HCEC 1CT (cell line): ENCODE measurements around the gene MAP3K15.
A peak's percentile ranks its signal among the peaks of the same experiment; 100 is the strongest.

ENCODE experiments used
- DNase-seq: peaks from one replicate; pipeline ENCODE4 v3.0.0-alpha.2; 2017

The MAP3K15 gene, protein sequence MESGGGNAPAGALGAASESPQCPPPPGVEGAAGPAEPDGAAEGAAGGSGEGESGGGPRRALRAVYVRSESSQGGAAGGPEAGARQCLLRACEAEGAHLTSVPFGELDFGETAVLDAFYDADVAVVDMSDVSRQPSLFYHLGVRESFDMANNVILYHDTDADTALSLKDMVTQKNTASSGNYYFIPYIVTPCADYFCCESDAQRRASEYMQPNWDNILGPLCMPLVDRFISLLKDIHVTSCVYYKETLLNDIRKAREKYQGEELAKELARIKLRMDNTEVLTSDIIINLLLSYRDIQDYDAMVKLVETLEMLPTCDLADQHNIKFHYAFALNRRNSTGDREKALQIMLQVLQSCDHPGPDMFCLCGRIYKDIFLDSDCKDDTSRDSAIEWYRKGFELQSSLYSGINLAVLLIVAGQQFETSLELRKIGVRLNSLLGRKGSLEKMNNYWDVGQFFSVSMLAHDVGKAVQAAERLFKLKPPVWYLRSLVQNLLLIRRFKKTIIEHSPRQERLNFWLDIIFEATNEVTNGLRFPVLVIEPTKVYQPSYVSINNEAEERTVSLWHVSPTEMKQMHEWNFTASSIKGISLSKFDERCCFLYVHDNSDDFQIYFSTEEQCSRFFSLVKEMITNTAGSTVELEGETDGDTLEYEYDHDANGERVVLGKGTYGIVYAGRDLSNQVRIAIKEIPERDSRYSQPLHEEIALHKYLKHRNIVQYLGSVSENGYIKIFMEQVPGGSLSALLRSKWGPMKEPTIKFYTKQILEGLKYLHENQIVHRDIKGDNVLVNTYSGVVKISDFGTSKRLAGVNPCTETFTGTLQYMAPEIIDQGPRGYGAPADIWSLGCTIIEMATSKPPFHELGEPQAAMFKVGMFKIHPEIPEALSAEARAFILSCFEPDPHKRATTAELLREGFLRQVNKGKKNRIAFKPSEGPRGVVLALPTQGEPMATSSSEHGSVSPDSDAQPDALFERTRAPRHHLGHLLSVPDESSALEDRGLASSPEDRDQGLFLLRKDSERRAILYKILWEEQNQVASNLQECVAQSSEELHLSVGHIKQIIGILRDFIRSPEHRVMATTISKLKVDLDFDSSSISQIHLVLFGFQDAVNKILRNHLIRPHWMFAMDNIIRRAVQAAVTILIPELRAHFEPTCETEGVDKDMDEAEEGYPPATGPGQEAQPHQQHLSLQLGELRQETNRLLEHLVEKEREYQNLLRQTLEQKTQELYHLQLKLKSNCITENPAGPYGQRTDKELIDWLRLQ (N-terminal part only)

DNA sequence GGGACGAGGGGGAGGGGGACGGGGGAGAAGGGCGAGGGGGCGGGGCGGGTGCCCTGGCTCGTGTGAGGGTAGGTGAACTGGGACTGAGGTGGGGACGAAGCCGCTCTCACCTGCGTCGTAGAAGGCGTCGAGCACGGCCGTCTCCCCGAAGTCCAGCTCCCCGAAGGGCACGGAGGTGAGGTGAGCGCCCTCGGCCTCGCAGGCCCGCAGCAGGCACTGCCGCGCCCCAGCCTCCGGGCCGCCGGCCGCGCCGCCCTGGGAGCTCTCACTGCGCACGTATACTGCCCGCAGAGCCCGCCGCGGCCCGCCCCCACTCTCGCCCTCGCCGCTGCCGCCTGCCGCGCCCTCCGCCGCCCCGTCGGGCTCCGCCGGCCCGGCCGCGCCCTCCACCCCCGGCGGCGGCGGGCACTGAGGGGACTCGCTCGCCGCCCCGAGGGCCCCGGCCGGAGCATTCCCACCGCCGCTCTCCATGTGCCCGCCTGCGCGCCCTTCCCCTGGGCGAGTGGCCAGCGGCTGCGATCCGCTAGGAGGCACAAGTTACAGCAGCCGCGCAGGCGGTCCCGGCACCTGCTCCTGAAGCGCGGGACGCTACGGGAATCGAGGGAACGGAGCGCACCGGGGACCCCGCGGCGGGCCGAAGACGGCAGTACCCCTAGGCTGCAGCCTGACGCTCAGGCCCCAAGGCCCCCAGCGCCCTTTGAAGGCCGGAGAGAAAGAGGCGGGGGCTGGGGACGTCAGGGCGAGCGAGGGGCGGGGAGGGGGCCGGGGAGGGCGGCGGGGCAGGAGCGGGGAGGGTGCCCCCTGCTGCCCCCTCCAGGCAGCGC is at the start of gene MAP3K15:
Gene MAP3K15 (minus strand): TSS at position 718 of the 824 bp plus-strand sequence. CDS start 247 bp downstream, at position 471.
- DNase-seq = peak; percentile 1

DNA sequence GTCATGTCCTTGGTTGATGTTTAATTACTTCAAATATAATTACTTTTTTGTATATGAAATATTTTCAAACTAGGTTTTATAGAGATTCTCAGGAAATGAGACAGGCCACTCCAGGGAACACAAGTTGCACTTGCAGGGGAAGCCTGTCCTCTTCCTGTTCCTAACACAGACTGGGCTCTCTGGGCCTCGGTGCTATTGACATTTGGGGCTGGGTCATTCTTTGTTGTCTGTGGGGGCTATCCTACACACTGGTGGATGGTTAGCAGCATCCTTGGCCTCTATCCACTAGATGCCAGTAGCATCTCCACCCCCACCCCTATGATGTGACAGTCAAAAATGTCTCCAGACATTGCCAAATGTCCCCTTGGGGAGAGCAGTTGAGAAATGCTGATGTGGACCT is 49.3 kb upstream of the MAP3K15 start:
- DNase-seq = no peak

DNA sequence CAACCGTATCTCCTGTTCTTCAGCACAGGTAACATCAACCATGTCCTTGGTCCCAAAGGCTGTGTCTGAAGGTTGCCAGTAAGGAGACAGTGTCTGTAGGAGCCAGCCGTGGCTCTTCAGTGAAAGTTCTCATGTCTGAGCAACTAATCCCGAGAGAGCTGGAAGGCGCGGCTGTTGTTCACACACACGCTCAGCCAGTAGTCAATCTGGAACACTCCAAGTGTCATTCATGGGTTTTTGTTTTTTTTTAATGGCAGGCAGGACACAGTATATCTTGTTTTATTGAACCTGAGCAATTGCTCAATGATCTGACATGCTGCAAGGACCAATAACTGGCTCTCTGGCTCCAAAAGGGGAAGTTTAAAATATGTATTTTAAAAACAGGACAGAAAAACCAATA is 48.4 kb upstream of the MAP3K15 start:
- DNase-seq = no peak

DNA sequence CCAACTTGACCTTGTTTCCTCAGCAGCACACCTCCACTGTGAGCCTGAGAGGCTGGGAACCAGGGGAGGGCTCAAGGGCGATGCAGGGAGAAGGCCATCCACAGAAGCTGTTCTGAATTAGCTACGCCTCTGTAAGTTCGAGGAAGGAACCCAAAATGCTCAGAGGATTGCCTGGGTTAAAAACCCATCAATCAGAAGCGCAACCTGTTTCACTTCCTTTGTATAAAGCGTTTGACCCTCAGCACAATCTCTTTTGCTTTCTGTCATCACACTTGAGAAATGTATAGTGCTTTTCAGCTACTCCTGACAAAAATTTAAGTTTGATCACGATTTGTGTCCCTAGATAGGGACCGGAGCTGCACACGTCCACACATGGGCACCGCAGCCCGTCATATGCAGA is 48.0 kb upstream of the MAP3K15 start:
- no peak for DNase-seq

DNA sequence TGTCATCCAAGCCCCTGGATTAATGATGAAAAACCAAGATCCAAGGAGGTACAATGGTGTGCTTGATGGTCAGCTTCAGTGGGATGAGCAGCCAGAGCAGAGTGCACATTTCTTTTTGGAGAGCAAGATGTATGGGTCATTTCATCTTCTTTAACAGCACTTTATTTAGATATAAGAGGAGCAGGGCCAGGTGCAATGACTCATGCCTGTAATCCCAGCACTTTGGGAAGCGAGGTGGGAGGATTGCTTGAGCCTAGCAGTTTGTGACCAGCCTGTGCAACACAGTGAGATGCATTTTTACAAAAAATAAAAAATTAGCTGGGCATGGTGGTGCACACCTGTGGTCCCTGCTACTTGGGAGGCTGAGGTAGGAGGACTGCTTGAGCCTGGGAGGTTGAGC is 45.3 kb upstream of the MAP3K15 start:
- no peak for DNase-seq

DNA sequence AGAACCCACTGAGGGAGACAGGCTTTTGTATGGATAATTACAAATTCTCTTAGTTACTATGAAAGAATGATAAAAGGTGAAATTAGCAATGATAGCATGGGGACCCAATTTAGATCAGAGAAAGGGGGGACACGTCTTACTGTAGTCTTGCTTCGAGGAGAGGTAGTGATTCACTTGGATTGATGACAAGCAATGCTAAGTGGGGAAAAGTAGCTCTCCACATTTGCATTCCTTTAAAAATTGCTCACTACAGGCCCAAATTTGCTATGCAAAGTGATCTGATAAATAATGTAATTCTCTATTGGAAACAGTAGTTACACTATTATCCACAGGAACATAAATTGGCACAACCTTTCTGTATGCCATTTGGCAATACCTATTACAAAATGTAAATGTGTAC is 42.5 kb upstream of the MAP3K15 start:
- DNase-seq = no peak

DNA sequence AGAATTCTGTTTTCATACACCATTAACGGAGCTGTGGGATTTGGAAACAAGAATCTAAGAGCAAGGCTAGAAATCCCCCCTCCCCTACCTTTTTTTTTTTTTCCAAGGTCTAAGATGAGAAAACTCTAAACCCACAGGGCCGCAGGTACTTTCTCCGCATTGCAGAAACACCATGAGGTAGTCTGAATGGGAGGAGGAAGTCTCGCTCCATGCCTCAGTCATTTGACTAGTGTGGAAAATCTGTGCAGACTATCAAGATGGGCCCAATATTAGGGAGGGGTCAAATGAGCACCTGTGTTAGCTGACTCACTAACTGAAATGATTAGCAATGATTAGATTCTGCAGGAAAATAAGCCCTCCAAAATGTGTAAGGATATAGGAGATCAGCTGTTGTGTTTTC is 40.9 kb upstream of the MAP3K15 start:
- DNase-seq = no peak

DNA sequence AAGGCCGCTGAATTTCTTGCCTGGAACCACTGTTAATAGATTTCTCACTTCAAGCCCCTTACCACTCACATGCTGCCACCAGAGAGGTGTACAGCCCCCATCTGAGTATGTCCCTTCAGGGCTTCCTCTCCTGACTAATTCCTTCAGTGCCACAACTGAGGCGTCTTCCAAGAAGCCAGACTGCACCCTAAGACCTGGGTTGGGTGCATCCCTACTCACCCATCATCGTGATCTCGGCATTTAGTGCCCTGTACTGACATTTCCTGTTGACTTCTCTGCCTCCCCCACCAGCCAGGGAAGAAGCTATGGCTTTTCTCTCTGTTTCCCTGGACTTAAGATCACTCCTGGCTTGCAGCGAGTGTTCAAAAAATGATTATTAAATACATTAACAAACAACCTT is 40.4 kb upstream of the MAP3K15 start:
- DNase-seq = no peak

DNA sequence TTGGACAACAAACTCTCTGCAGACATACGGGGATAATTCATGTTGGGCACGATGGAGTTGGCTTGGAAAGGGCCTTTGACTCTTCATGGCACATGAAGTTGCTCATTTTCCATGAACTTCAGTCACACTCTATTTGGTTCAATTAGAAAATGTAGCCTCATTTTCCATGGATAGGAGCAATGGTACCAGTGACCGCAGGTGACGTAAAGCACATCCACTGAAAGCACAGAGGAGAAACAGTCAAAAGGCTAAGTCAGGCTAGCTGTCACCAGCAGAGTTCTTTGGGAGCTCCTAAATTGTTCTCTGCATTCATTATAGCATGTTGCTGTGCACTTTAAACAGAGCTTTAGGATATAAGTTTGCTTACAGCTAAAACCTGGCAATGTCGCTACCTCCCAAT is 39.9 kb upstream of the MAP3K15 start:
- DNase-seq = no peak

DNA sequence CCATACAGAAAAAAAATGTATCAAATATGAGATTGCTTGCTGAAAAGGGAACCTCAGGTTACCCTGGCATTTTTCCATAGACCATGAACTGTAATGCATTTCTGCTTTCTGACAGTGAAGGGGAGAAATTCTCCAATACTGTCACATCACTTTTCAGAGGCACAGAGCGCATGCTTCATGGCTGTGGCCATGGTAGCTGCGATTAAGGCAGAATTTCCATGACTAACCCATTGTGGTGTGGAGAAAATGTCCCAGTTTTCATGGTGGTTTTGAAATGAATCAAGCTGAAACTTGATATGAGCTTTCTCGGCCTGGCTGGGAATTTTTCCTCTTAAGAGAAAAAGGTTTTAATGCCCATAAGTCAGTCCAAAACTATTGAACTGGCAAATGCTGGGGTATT is 39.5 kb upstream of the MAP3K15 start:
- DNase-seq = peak; percentile 38

DNA sequence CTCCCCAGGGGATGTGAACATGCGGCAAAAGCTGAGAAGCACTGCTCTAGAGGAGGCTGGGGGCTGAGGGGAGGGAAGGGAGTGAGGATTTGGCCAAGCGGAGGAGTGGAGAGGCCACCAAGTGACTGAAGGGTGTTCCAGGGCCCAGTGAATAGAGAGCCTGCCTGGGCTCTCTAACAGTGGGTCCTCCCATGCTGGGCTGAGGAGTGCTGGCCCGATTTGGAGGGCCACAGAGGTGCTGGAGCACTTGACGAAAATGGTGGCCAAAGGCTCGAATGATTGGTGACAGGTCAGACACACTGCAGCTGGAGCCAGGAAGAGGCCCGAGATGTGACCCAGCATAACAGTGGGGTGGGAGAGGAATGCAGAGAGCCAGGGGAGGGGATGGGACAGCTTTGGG is 37.5 kb upstream of the MAP3K15 start:
- DNase-seq = no peak

DNA sequence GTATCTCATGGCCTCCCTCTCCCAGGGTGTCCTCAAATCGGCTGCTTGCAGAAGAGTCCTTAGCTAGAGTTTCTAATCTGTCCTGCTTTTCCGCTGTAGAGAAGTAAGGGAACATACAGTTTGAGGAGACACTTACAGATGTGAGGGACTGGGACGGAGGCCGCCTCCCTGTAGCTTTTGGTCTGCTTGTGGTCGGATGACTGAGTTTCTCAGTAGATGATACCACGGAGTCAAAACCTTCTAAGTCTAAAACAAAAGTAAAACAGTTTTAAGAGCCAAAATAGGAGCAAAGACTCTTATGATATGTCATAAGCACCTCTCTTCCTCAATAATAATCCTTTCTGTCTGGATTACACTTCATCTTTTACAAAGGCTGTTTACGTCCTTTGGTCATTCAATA is 34.5 kb upstream of the MAP3K15 start:
- DNase-seq = no peak

DNA sequence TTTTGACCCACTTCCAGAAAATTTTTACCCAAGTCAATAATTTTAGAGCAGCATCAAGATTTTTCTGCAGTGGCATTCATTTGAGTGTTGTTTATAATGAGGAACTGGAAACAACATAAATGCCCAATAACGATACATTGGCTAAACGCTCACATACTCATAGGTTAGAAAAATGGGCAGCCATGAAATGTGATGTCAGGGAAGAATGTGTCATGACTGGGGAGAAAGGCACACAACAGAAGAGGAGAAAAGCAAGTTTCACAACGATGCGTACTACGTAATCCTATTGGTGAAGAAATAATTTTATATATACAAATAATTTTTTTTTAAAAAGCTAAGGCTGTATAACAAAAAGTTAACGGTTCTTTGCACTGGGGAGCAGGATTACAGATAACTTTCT is 33.6 kb upstream of the MAP3K15 start:
- no peak for DNase-seq

DNA sequence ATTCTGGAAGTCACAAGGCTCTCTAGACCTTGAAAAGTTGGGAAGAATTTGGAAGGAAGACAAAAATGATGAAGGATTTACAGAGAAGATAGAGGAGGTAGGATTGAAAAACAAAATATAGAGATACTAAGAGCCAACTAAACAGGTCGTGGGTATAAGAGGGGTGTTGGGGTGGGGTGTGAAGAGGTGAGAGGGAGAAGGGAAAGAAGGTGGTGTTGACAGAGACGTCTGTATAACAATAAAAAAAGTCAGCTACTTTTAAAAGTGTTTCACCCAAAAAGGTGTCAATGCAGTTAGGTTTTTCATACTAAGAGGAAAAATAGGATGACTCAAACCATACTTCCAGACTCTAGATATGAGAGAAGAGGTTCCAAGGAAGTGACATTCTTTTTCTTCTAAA is 33.0 kb upstream of the MAP3K15 start:
- DNase-seq = no peak

DNA sequence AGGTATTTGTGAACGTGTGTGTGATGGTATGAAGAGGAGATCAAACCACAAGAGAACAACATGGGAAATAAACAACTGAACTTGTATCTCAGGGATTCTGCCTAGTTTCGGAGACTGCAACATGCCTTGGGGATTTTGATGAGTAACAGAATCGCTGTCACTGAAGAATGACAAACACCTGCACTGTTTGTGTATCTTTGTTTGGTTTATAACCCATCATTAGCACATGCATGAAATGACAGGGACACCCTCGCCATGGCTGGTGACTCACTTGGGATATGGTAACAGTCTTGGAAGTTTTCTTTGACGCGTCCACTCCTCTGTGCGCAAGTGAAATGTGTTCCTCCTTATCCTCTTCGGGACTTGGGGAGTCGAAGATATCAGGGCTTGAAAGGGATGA is 30.3 kb upstream of the MAP3K15 start:
- no peak for DNase-seq

DNA sequence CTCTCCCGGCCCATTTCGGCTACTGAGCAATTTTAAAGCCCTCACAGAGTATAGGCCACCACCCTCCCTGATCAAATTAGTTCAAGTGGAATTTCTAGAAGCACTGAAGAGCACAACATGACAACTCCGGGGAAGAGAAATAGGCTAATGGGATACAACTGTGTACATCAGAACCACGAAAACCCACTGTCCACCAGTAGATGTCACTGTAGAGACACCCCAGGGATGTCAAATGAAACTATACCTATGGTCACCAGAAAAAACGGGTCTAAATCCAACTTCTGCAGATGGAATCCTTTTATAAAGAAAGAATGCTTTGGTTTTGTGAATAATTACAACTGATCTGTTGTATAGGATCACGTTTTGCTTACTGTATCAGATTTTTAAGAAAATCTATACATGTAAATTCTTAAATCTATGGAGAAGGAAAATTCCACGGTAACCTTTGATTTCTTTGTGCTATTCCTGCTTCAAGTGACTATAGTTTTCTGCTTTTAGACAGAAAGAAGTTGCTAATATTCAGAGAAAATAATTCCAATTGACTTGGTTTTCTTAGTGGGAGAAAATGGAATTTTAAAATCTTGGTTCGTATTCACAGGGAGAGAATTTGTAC is 29.5 kb upstream of the MAP3K15 start:
- DNase-seq = peak; percentile 3

DNA sequence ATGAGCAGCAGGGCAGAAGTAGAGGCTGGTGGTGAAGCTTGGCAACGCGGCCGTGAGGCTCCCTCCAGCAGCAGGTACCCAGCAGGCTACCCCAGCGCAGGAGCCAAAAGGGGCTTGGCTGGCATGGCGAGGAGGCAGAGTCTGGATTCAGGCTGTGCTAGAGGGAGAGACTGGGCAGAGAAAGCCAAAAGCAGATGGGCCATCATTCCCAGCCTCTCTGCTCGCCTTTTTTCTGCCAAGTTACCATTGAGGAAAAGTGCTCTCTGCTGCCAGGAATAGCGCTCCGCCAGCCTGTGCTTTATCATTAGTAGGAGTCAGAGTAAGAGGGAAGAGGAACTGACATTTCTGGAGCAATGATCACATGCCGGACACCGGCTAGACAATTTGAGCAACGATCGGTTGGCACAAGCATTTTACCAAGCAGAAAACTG is 28.7 kb upstream of the MAP3K15 start:
- DNase-seq = no peak

DNA sequence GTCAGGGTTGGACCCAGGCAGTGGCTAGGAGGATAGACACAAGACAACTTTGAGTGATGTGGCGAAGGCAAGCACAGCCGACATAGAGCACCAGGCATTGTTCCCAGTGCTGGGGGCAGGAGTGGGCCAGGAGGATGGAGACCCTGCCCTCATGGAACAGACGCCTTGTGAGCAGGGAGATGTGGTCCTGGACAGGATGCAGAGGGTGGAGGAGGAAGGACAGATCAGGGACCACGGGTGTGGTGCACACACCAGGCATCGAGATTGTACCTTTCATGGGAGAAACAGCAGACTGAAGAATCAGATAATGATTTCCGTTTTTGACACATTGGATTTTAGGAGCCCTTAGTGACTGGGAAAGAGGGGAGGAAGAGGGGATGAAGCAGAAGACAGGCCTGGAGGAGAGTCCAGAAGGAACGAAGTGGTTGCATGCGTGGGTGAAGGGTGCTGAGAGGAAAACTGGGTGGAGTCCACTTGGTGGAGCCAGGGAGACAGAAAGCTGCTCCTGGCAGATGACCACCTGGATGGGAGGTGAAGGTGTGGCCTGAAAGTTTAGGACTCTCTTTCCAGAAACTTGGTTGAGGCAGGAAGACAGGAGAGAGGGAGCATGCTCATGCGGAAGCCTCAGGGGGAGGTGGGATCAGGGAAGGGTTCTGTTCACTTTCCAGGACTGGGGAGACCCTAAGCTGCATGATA is 27.9 kb upstream of the MAP3K15 start:
- DNase-seq = no peak

DNA sequence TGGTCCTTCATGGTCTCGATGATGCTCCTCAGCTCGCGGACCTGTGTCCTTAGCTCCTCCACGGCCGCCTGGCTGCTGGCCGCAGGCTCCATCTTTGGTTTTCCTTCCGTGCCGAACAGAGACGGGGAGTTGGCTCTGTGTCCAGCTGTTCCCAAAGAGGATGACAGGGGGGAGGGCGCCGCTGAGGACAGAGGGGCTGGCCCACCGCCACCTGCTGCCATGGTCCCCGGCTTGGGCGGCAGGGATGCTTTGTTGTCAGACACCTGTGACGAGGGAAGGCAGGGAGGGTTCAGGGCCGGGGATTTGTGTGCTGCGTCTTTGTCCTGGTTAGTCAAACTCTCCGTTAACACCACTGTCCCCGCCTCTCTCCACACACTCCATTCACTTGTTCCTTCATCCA is 26.6 kb upstream of the MAP3K15 start:
- no peak for DNase-seq

DNA sequence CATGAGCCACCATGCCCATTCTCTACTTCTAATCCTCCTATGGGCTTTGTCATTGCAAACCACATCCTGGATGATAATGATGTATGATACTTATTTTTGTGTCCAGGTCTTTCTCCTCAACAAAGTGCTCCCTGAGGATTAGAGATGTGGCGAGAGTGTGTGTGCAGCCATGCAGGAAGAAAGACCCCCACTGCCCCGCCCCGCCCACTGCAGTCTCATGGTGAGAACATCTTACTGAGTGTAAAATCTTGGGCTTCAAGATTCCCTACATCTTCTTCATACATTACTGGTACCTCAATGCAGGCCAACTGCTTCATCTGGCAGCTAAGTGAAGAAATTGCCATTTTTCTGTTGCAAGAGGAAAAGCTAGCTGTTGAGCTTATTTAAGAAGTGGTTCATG is 25.9 kb upstream of the MAP3K15 start:
- DNase-seq = no peak

DNA sequence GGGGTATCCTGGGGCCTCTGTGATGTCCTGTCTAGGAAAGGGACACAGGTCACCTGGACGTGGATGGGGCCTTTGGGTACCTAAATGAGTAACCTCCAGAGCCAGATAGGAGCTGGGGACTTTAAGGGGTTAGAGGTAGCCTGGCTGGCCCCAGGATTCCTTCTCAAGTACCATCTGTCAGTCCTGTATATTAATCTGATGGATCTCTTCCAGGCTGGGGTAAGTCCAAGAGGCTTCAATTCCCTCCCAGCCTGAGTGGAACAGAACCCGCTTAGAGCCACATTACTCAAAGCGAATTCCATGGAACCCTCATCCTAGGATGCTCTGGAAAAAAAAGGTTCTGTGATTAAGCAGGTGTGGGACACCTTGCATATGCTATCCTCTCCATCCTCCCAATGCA is 24.8 kb upstream of the MAP3K15 start:
- DNase-seq = no peak
